HAP-1 (cell line): ENCODE data around the gene LONP2.
A peak's percentile ranks its signal among the peaks of the same experiment; 100 is the strongest.

ENCODE experiments used
- DNase-seq, 2 experiments: peaks; one replicate each; pipeline ENCODE4 v3.0.0-alpha.2; 2016 to 2020; ENCODE audit warnings: low spot score in 2 of 2
- H3K27me3 ChIP-seq: fragments of 250-450 bp; sonication (Bioruptor Pico); 2 replicates; pipeline ENCODE4 v1.5.1; 2020; ENCODE audit warnings: low read depth, mild to moderate bottlenecking, moderate library complexity
- H3K36me3 ChIP-seq: fragments of 250-450 bp; sonication (Bioruptor Pico); replicated peaks from 2 replicates; pipeline ENCODE4 v1.5.1; 2020; ENCODE audit warnings: mild to moderate bottlenecking
- H3K4me1 ChIP-seq: fragments of 250-450 bp; sonication (Bioruptor Pico); 2 replicates; pipeline ENCODE4 v1.5.1; 2020; ENCODE audit warnings: mild to moderate bottlenecking
- H3K4me3 ChIP-seq: fragments of 250-450 bp; sonication (Bioruptor Pico); 2 replicates; pipeline ENCODE4 v1.5.1; 2020; ENCODE audit warnings: mild to moderate bottlenecking, moderate library complexity
- H3K9me3 ChIP-seq: fragments of 250-450 bp; sonication (Bioruptor Pico); 2 replicates; pipeline ENCODE4 v1.5.1; 2020; ENCODE audit warnings: mild to moderate bottlenecking, moderate library complexity
- in situ Hi-C: fragments of 300-500 bp; cut with MboI; formaldehyde crosslinking; loops from 3 replicates; pipeline ENCODE4 v1.14.3; 2020; ENCODE audit warnings: low sequenced_read_pairs, inconsistent platforms, mixed read lengths

Gene LONP2, protein sequence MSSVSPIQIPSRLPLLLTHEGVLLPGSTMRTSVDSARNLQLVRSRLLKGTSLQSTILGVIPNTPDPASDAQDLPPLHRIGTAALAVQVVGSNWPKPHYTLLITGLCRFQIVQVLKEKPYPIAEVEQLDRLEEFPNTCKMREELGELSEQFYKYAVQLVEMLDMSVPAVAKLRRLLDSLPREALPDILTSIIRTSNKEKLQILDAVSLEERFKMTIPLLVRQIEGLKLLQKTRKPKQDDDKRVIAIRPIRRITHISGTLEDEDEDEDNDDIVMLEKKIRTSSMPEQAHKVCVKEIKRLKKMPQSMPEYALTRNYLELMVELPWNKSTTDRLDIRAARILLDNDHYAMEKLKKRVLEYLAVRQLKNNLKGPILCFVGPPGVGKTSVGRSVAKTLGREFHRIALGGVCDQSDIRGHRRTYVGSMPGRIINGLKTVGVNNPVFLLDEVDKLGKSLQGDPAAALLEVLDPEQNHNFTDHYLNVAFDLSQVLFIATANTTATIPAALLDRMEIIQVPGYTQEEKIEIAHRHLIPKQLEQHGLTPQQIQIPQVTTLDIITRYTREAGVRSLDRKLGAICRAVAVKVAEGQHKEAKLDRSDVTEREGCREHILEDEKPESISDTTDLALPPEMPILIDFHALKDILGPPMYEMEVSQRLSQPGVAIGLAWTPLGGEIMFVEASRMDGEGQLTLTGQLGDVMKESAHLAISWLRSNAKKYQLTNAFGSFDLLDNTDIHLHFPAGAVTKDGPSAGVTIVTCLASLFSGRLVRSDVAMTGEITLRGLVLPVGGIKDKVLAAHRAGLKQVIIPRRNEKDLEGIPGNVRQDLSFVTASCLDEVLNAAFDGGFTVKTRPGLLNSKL

DNA sequence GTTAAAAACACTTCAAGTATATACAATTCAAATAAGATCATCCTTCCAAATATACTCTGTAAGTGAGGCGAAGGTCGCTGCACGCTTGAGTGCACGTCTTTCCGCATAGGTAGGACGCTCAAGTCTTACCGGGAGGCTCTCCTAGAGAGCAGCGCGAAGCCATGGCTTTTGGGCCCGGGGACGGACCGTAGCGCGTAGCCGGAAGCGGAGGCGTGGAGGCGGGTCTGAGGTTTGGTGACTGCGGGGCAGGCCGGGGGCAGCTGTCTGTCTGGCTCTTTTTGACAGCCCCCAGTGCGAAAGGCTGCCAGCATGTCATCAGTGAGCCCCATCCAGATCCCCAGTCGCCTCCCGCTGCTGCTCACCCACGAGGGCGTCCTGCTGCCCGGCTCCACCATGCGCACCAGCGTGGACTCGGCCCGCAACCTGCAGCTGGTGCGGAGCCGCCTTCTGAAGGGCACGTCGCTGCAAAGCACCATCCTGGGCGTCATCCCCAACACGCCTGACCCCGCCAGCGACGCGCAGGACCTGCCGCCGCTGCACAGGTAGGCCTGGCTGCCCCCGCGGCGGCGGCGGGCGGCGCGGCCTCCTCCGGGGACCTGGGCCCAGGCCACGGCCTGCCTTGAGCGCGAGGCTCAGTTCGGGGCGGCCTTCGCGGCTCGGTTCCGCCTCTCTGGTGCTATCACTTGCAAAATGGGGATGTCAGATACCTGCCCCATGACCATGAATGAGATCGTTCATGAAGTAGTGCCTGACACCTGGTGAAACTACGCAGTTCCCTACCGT, at the start of gene LONP2:
Gene LONP2 (plus strand): TSS at position 221 of the 783 bp plus-strand sequence. CDS start 89 bp downstream, at position 310.
- no peaks in the 10 kb centered on the region for H3K36me3 ChIP-seq
- peak; percentile 79 to 91 for DNase-seq
- H3K4me3 ChIP-seq = peak within 1 kb of the TSS; percentile 75
- no peaks in the 10 kb centered on the region for H3K9me3 ChIP-seq
- in situ Hi-C loops = no loop called here
- H3K4me1 ChIP-seq = peaks cover 26% of the 10 kb centered on the region
- H3K27me3 ChIP-seq = no peaks in the 10 kb centered on the region

DNA sequence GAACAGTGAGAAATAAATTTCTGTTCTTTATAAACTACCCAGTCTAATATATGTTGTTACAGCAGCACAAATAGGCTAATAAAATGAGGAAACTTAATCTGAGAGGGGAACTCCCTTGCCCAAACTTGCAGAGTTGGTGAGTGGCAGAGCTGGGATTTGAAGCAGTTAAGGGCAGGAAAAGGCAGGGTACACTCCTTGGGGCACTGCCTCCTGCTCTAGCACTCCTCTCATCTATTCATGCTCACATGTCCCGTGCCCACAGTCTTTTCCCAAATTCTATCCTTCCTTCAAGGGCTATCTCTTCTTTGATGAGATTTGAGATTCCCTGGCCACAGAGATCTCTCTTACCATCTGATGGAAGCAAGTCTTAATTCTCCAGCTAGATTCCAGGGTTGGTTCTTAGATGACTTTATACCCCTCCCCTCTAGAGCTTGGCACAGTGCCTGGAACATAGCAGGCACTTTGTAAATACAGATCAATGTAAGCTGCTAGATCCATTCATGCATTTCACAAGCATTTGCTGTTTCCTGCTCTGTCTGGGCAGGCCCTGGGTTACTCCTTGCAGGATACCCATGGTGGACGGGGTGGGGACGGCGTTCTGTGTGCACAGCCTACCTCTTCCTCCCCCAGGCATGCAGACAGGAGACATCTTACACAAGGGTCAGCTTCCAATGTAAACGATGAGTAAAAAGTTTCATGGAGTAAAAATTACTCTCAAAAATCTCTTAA, 49.1 kb upstream of the LONP2 start:
- peak in 1 of 2 experiments; percentile 66 for DNase-seq
- in situ Hi-C loops = no loop called here
- Histone ChIP-seq H3K9me3 (no peaks in the 10 kb centered on the region), H3K4me3 (no peak overlapping the region), H3K27me3 (no peaks in the 10 kb centered on the region), H3K4me1 (no peaks in the 10 kb centered on the region), H3K36me3 (no peaks in the 10 kb centered on the region)

DNA sequence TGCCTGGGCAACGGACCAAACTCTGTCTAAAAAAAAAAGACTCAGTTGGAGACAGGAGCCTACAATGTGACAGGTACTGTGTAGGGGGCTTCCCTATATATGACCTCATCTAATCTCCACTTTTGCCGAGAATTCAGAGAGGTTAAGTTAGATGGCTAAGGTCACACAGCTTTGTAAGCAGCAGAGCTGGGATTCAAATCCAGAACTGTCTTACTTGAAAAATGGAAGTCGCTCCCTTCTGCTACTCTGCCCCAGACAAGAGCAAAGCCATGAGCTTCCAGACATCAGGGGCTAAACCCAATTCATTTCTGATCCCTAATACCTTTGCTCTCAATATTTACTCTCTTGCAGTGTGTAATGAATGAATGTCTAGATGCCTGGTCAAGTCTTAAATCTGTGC, 46.8 kb upstream of the LONP2 start:
- Histone ChIP-seq H3K4me3 (no peak overlapping the region), H3K36me3 (no peaks in the 10 kb centered on the region), H3K27me3 (no peaks in the 10 kb centered on the region), H3K4me1 (no peaks in the 10 kb centered on the region), H3K9me3 (no peaks in the 10 kb centered on the region)
- DNase-seq = peak in 1 of 2 experiments; percentile 100
- in situ Hi-C loops = no loop called here

DNA sequence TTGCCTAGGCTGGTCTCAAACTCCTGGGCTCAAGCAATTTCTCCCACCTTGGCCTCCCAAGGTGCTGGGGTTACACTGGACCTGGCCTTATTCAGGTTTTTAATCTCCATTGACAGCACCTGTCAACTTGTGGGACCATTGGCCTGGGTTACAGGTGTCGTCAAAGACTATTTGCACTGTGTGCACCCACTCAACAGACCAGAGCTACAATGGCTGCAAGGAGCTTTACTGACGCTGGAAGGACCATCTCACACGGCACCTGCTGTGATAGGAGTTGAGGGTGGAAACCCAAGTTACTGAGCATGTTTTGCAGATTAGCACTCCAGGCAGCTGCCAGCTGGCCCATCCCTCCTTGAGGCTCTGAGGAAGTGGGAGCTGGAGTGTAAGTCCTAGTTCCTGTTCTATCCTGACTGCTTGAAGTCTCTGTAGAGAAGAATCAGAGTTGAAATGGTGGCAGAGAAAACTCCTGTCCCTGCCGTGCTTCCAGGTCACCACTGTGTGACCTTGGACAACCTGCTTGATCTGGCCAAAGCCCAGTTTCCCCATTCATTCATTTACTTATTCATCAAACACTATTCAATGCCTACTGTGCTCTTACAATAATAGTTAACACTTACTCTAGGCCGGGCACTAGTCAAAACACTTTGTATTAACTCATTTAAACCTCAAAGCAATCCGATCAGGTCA, 42.4 kb upstream of the LONP2 start:
- H3K9me3 ChIP-seq = no peaks in the 10 kb centered on the region
- H3K4me1 ChIP-seq = no peaks in the 10 kb centered on the region
- no peak for DNase-seq
- H3K4me3 ChIP-seq = no peak overlapping the region
- H3K36me3 ChIP-seq = no peaks in the 10 kb centered on the region
- in situ Hi-C loops = no loop called here
- no peaks in the 10 kb centered on the region for H3K27me3 ChIP-seq

DNA sequence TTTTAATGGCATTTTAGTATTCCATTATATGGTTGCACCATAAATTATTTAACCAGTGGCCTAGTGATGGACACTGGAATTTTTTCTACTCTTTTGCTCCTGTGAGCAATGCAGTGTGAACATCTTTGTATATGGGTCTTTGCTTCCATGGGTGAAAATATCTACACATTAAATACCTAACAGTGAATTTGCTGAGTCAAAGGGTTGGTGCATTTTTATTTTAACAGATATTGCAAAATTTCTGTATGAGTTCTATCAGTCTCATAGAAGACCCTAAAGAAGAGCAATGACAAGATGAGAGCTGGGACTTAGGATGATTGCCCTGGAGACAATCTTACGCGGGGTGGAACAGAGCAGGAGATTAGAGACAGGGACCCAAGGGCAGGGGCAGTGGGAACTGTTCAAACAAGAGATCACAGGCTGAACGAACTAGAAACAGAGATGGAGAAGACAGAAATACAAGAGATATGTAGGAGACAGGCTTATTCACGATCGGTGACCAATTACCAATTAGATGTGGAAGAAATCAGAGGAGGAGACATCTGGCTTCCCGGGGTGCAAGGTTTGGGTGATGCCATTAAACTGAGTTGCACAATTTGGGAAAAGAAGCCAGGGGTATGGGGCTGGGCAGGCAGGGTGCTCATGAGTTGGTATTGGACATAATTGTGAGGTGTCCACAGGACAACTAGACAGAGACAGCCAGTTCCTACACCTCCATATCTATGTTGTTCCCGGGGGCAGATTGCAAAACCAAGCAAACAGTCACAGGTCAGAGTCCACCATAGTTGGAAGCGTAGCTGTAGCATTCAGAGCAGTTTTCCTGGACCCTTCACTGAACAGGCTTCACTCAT, 39.9 kb upstream of the LONP2 start:
- H3K27me3 ChIP-seq = no peaks in the 10 kb centered on the region
- in situ Hi-C loops = no loop called here
- no peak for DNase-seq
- no peaks in the 10 kb centered on the region for H3K4me1 ChIP-seq
- H3K4me3 ChIP-seq = no peak overlapping the region
- H3K36me3 ChIP-seq = no peaks in the 10 kb centered on the region
- no peaks in the 10 kb centered on the region for H3K9me3 ChIP-seq

DNA sequence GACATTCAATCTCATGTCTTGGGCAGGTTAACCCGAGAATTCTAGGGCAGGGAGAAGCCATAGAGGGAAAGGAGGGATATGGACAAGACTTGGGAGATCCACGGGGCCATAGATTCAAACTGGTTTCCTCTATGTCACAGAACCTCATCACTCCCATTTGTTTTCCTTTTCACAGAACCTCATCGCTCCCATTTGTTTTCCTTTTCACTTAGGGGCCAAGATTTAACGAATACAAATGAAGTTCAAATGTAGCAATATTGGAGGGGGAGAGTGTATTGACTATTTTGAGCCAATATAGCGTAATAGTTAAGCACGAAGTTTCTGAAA, 39.3 kb upstream of the LONP2 start:
- Histone ChIP-seq H3K4me1 (no peaks in the 10 kb centered on the region), H3K27me3 (no peaks in the 10 kb centered on the region), H3K36me3 (no peaks in the 10 kb centered on the region), H3K4me3 (no peak overlapping the region), H3K9me3 (no peaks in the 10 kb centered on the region)
- in situ Hi-C loops = no loop called here
- no peak for DNase-seq

DNA sequence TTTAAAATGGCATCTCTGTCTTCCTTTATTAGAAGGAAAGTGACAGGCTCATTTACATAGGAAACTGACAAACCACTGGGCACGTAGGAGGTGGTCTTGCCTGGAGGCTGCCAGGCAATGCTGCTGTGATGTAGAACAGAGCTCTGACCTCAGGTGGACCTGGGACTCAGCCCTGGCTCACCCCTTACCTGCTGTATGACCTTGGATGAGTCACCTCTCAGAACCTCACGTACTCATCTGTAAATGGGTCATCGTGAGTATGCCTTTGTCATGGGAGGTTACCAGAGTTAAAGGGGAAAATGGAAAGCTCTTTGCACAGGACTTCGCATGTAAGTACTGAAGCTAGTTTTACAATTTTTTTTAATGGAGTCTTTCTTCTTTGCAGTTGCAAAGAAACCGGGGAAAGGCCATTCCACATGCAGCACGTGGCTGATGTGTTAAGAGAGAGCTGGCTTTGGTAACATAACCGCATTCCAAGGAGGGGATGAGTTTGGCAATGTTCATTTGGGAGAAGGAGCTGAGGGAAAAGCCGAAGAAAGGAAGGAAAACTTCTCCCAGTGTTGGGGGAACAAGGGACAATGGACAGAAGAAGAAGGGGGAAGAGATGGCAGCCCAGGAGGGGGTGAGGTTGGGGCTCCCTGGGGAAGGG, 37.4 kb upstream of the LONP2 start:
- in situ Hi-C loops = no loop called here
- no peaks in the 10 kb centered on the region for H3K9me3 ChIP-seq
- H3K4me3 ChIP-seq = no peak overlapping the region
- no peaks in the 10 kb centered on the region for H3K4me1 ChIP-seq
- DNase-seq = no peak
- H3K36me3 ChIP-seq = no peaks in the 10 kb centered on the region
- H3K27me3 ChIP-seq = no peaks in the 10 kb centered on the region

DNA sequence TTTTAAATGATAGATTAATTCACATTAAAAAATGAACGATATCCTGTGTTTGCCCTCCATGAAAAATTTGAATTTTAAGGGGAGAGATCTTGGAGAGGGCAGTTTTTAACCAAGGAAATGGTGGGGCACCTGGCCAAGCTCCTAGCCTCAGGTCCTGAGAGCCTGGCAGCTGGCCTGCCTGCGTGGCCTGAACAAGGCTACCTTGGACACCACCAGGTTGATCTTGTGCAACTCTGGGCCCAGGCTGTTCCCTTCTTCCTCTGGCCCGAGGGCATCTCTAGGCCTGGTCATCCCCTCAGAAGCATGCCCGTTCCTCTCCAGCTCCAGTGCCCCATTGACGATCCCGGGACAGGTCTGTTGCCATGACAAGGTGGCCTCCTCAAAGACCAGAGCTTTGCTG, 33.4 kb upstream of the LONP2 start:
- Histone ChIP-seq H3K27me3 (no peaks in the 10 kb centered on the region), H3K4me3 (no peak overlapping the region), H3K36me3 (no peaks in the 10 kb centered on the region), H3K9me3 (no peaks in the 10 kb centered on the region), H3K4me1 (no peaks in the 10 kb centered on the region)
- DNase-seq = no peak
- in situ Hi-C loops = no loop called here

DNA sequence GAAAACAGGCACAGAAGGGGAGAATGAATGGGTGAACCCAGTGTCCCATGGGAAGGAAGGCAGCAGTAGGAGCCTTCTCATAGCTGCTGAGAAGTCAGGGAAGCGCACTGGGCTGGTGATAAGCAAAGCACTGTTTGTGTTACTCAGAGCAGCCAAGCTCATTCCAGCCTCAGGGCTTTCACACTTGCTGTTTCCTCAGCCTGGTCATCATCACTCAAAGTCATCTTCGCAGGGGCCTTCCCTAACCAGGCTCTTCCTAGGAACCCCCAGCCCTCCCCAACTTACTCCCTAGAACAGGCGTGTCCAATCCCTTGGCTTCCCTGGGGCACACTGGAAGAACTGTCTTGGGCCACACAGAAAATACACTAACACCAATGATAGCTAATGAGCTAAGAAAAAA, 32.1 kb upstream of the LONP2 start:
- Histone ChIP-seq H3K4me1 (no peaks in the 10 kb centered on the region), H3K36me3 (no peaks in the 10 kb centered on the region), H3K4me3 (no peak overlapping the region), H3K27me3 (no peaks in the 10 kb centered on the region), H3K9me3 (no peaks in the 10 kb centered on the region)
- no peak for DNase-seq
- in situ Hi-C loops = no loop called here

DNA sequence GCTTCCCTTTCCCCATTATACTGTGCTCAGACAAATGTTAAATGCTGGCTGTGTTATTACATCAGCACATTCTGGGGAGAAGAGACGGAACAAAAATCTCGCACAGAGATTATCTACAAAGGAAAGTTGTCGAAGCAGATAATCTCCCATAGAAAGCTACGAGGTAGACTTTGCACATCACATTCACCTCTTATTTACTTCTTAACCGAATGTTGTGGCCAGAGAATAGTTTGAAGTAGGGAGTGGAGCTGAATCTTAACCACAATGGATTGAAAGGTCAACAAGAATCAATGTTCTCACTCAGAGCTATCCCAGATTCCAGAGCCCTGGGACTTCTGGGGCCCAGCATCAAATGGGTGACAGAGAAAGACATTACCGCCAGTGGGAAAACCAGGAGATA, 28.4 kb upstream of the LONP2 start:
- H3K4me1 ChIP-seq = no peaks in the 10 kb centered on the region
- H3K9me3 ChIP-seq = no peaks in the 10 kb centered on the region
- no peaks in the 10 kb centered on the region for H3K27me3 ChIP-seq
- no peaks in the 10 kb centered on the region for H3K36me3 ChIP-seq
- in situ Hi-C loops = no loop called here
- no peak for DNase-seq
- no peak overlapping the region for H3K4me3 ChIP-seq

DNA sequence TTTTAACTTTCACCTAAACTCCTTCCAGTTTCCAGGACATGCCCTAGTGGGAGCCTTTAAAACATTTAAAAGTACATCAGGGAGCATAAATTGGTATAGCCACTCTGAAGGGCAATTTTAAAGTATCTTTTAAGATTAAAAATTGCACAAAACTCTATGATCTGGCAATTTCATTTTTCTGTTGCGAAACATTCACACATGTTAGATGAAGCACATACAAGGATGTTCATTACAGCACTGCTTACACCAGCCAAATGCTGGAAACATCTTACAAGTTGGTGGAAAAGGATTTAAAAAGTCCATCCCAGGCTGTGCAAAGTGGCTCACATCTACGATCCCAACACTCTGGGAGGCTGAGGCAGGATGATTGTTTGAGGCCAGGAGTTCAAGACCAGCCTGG, 26.4 kb upstream of the LONP2 start:
- no peak for DNase-seq
- Histone ChIP-seq H3K4me1 (no peaks in the 10 kb centered on the region), H3K9me3 (no peaks in the 10 kb centered on the region; the same call in 1 of the 2 replicates), H3K27me3 (no peaks in the 10 kb centered on the region), H3K36me3 (no peaks in the 10 kb centered on the region), H3K4me3 (no peak overlapping the region)
- in situ Hi-C loops = no loop called here

DNA sequence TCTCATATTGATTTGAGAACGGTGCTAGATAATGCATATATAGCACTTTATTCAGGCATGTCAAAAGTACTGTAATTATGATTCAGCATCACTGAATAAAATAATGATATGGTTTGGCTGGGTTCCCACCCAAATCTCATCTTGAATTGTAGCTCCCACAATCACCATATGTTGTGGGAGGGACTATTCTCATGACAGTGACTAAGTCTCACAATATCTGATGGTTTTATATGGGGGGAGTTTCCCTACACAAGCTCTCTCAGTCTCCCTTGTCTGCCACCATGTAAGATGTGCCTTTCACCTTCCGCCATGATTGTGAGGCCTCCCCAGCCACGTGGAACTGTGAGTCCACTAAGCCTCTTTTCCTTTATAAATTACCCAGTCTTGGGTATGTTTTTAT, 25.6 kb upstream of the LONP2 start:
- in situ Hi-C loops = no loop called here
- Histone ChIP-seq H3K4me3 (no peak overlapping the region), H3K27me3 (no peaks in the 10 kb centered on the region)

More for the DNA sequence above, 25.6 kb upstream of the LONP2 start:
- Histone ChIP-seq H3K36me3 (no peaks in the 10 kb centered on the region), H3K4me1 (no peaks in the 10 kb centered on the region), H3K9me3 (no peaks in the 10 kb centered on the region; the same call in 1 of the 2 replicates)
- no peak for DNase-seq
